HG03280 (cell line): ENCODE measurements around the gene RUFY1.
"Not testable (repeated sequence)": the region's sequence is repeated elsewhere in the genome, so short reads cannot be mapped to it uniquely, and the experiment has no call there.

Source experiments
- ATAC-seq: cut with Tn5 transposase; IDR thresholded peaks from one replicate; pipeline ENCODE4 v1.9.1; 2021; ENCODE audit warnings: mild to moderate bottlenecking, moderate library complexity; ENCODE audit not compliant: unreplicated experiment

The RUFY1 gene

DNA sequence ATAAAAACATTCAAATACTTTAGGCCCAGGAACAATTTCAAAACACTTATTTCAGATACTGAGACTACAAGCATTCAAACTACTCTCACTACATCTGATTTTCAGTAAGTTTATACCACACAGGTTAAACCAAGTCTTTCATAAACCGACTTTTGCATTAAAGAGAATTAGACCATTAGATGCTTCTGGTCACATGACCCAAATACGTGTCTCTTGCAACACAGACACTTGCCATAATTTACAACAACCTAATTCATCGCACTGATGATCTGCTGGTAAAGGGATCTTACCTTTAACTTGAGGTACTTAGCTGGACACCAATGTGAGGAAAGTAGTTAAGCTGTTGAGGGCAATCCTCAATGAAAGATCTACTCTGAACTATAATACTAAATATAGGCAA, 69.9 kb downstream of the RUFY1 start:
- no peak for ATAC-seq

GRCh38 chr5:179620703-179621350, 70.5 kb downstream of the RUFY1 start:
- ATAC-seq: no peak

GRCh38 chr5:179621551-179622214, 71.3 kb downstream of the RUFY1 start:
- ATAC-seq: no peak

DNA sequence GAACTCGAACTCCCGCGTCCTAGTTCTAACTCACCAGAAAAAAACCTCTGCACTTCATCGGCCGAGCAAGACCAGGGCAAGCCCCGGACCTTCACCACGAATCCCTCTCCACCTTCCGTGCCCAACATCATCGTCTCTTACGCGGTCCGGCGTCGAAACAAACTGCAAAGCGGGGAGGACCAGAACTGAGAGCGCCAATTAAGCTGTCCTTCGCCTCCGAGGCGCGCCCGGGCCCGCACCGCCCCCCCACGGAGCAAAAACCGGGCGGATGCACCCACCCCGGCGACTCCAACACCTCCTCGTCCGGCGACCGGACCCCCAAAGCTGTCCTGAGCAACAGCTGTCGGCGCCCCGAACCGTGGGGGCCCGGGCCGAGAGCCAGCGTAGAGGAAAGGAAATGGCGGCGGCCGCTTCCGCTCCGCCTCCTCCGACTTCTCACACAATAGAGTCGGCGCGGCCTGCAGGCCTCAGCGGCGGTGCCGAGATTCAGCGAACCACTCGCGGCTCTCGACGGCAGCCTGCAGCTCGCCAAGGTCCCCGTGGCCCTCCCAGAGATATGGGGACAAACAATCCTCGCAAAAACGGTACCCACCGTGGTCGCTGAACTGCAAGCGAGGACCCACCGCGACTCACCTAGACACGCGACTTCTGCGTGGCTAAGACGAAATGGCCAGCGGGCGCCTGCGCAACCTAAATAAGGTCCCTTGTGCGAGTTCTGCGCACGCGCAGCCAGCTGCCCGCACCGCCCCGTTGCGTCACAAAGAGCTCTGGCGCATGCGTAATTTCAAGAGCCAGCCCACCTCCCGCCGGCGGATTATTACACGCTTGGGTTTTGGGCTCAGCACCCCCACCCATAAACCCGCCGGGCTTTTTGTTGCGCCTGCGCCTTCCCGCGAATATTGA, 72.9 kb downstream of the RUFY1 start, which contains the start of gene HNRNPH1:
Gene HNRNPH1 (minus strand): TSS at position 669 of the 903 bp plus-strand sequence. CDS start 538 bp downstream, at position 131.
- ATAC-seq: peak; percentile 68

DNA sequence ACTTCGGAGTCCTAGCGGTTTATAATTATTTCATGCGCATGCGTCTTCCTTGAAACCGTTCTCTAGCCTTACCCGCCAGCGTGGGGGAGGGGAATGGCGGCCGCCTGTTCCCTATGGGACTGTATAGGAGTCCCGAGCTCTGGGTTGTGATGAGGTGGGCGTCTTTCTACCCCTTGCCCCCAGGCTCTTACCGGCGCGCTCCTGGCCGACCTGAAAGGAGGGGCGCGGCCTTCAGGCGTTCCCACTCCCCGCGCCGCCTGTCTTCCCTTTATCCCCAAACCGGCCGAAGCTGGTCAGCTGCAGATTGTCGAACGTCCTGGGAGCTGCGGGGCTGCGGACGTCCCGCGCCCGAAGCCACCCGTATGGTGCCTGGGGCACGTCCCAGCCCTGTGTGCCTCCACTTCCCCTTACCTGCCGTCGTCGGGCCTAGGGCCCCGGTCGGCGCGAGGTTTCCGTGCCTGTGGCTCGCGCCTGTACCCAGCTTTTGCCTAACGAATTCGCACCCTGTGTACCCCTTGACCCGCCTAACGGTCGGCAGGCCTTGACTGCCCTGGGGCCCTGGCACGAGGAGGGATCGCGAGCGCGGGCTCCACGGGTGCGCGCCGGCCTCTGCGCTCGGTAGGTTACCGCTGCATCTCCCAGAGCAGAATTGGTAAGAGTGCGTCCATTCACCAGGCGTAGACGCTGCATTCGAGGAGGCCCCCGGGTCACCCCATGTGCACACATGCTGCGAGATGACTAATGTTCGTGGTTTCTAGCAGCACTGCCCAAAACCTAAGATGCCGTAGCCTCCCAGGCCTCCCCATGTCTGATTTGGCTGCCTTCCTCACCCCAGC, 73.8 kb downstream of the RUFY1 start:
- peak; percentile 6 for ATAC-seq

DNA sequence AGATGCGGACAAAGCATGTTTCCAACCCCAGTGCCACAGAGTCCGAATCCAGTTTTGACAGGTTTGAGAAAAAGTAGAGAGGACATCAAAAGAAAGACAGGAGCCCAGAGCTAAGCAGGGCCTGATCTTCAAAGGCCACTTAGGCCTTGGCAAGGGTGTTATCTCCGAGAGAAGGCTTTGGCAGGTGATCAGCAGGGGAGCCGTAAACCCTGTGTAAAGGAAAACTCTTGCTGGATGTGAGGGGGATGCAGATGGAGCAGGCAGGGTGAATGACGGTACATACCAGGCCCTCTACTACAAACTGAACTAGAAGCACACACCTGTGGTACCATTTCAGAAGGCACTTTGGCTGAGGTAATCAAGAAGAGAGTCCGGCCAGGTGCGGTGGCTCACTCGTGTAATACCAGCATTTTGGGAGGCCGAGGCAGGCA, 74.5 kb downstream of the RUFY1 start:
- ATAC-seq: no peak

DNA sequence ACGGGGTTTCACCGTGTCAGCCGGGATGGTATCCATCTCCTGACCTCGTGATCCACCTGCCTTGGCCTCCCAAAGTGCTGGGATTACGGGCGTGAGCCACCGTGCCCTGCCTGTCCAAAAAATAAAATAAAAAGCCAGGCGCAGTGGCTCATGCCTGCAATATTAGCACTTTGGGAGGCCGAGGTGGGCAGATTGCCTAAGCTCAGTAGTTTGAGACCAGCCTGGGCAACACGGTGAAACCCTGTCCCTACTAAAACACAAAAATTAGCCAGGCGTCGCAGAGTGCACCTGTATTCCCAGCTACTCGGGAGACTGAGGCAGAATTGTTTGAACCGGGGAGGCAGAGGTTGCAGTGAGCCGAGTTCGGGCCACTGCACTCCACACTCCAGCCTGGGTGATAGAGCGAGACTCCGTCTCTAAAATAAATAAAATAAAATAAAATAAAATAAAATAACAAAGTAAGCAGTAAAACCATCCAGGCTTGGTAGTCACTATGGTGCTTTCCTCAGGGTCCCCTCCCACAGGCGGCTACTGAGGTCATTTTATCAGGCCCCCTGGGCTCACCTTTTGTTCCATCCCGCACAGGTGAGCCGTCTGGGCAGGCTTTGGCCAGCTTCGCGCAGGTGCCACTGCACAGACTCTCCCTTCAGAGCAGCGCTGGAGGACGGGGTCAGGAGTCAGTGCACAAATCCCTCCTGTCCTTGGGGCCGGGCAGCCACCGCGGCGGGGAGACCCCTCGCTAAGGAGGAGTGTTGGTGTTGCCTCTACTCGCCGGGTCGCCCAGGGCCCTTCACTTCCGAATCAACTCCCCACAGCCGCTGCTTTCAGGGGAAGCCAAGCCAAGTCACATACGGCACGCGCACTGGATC, 83.4 kb downstream of the RUFY1 start:
- ATAC-seq: peak; percentile 67

- ATAC-seq: peak; percentile 86
Observed at GRCh38 chr5:179634370-179635172, 84.2 kb downstream of the RUFY1 start.

- not testable (repeated sequence) for ATAC-seq
Observed at GRCh38 chr5:179639296-179639695, 88.9 kb downstream of the RUFY1 start.

GRCh38 chr5:179641745-179642144, 91.4 kb downstream of the RUFY1 start:
- ATAC-seq: not testable (repeated sequence)

DNA sequence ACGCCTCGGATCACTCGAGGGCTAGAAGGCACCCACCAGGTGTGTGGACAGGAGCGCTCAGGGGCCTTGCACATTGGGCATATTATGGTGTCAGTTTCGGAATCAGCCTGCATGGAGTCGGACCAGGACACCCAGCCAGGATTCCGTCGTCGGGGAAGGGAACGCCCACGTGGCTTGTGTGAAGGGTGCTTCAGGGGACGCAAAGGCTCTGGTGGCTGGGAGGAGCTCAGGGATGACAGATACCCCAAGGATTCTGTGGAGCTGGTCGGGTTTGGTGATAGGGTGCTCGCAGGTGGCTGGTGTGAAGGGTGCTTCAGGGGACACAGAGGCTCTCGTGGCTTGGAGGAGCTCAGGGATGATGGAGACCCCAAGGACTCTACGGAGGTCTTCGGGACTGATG, 92.3 kb downstream of the RUFY1 start:
- ATAC-seq: not testable (repeated sequence)

DNA sequence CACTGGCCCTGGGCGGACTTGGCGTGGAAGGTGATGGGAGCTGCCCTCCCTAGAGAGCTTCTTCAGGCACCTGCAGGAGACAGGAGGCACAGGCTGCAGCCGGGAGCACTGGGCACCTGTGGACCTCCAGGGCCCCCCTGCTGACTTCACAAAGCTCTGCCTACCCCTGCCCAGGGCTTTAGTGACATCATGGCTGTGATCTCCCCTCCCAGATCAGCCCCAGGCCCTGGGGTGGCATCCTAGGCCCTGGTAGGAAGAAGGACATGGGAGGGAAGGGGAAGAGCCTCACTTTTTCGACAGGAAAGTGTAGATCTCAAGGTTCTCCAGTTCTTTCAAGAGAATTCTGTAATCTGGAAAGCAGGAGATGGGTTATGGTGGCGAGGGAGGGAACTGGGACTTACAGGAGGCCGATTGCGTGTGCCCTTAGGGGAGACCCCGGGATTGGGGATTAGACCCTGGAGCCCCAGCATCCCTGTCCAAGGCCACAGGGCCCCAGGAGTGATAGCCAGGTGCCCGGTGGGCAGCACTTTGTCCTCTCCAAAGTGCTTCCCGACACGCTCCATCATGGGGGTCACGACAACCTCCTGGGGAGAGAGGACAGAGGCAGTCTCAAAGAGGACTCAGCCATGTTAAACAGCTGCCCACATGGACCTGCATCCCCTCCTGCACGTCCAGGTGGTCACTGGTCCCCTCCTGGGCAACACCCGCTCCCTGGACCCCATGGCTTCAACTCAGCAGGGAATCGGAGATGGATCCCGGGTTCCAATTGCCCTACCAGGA, 93.0 kb downstream of the RUFY1 start:
- ATAC-seq: not testable (repeated sequence)

GRCh38 chr5:179644766-179645165, 94.4 kb downstream of the RUFY1 start:
- ATAC-seq: not testable (repeated sequence)

GRCh38 chr5:179648410-179648809, 98.1 kb downstream of the RUFY1 start:
- ATAC-seq: no peak

DNA sequence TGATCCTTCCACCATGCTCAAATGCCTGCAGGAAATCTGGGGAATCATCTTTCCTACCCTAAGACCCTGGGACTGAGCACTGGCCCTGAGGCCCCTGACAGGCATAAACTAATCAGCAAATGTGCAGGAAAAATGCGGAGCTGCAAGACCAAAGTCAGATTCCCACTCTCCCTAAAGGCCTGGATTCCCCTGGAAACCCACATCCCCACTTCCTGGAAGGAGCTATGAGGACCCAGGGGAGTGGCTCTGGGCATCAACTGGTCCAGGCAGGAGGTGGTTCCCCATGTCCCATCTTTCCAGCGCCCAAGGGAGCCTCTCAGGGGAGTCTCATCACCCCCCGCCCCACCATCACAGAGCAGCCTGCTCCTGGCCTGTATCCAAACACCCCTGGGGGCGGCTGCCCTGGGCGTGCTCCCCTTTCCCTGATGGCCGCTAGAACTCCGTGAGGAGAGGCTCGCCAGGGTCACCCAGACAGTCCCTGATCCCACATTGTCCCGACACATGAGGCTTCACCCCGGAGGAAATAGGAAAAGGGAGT, 98.9 kb downstream of the RUFY1 start:
- not testable (repeated sequence) for ATAC-seq

DNA sequence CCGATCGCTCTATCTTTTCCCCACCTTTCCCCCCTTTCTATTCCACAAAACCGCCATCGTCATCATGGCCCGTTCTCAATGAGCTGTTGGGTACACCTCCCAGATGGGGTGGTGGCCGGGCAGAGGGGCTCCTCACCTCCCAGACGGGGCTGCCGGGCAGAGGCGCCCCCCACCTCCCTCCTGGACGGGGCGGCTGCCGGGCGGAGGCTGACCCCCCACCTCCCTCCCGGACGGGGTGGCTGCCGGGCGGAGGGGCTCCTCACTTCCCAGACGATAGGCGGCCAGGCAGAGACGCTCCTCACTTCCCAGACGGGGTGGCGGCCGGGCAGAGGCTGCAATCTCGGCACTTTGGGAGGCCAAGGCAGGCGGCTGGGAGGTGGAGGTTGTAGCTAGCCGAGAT, 99.9 kb downstream of the RUFY1 start:
- ATAC-seq: not testable (repeated sequence)

GRCh38 chr5:179653135-179653534, 102.8 kb downstream of the RUFY1 start:
- not testable (repeated sequence) for ATAC-seq
